NT2/D1 (cell line): ENCODE measurements around the gene CLINT1.

Experiments
- DNase-seq: peaks from one replicate; pipeline ENCODE4 v3.0.0-alpha.2; 2011; ENCODE audit warnings: low read depth, low spot score
- H3K27me3 ChIP-seq: 2 replicates; pipeline ENCODE4 v1.6.0; 2011; ENCODE audit warnings: mild to moderate bottlenecking; ENCODE audit not compliant: insufficient read length, insufficient read depth
- H3K36me3 ChIP-seq: 2 replicates; pipeline ENCODE4 v1.6.1; 2011; ENCODE audit warnings: mild to moderate bottlenecking, low read length, mixed read lengths; ENCODE audit not compliant: insufficient read depth, insufficient read length
- H3K4me1 ChIP-seq: 2 replicates; pipeline ENCODE4 v1.5.1; 2011; ENCODE audit not compliant: insufficient read depth, insufficient read length
- H3K4me3 ChIP-seq: 2 replicates; pipeline ENCODE4 v1.5.1; 2011; ENCODE audit warnings: low read depth; ENCODE audit not compliant: insufficient read length
- H3K9ac ChIP-seq: 2 replicates; pipeline ENCODE4 v1.6.0; 2011; ENCODE audit warnings: low read depth; ENCODE audit not compliant: insufficient read length
- H3K9me3 ChIP-seq: 2 replicates; pipeline ENCODE4 v1.5.1; 2011; ENCODE audit warnings: mild to moderate bottlenecking, low read length; ENCODE audit not compliant: insufficient read depth
- SUZ12 ChIP-seq: IDR thresholded peaks from 2 replicates; pipeline ENCODE4 v1.6.1; 2011; ENCODE audit not compliant: insufficient read length, insufficient read depth; ENCODE audit errors: extremely low read depth
- YY1 ChIP-seq: IDR thresholded peaks from 2 replicates; pipeline ENCODE4 v1.6.1; 2011; ENCODE audit not compliant: insufficient read length, insufficient read depth
- ZNF274 ChIP-seq: IDR thresholded peaks from 2 replicates; pipeline ENCODE4 v1.6.1; 2011; ENCODE audit warnings: mild to moderate bottlenecking, low read depth, low read length

Gene CLINT1

DNA sequence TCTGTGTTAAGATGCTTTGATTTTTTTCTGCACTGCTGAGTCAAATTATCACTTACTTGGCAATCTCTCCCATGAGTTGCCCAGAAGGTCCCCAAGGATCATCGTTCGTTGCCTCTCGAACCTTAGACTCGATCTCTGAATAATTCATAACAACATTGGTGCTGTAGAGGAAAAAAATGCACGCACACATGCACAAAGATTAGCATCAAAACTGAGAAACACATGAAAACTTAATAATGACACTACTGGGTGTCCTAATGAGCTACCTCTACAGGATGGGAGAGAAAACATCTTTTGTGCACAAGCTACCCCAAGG lies 41.6 kb downstream of the CLINT1 start:
- Histone ChIP-seq H3K4me3 (no peak overlapping the region), H3K36me3 (peaks cover 25% of the 10 kb centered on the region), H3K9ac (no peak overlapping the region), H3K9me3 (peaks cover 3% of the 10 kb centered on the region; the same call in 1 of the 2 replicates), H3K4me1 (no peaks in the 10 kb centered on the region), H3K27me3 (no peaks in the 10 kb centered on the region)
- no peak for DNase-seq
- TF ChIP-seq ZNF274 (no peak), YY1 (no peak), SUZ12 (no peak)

DNA sequence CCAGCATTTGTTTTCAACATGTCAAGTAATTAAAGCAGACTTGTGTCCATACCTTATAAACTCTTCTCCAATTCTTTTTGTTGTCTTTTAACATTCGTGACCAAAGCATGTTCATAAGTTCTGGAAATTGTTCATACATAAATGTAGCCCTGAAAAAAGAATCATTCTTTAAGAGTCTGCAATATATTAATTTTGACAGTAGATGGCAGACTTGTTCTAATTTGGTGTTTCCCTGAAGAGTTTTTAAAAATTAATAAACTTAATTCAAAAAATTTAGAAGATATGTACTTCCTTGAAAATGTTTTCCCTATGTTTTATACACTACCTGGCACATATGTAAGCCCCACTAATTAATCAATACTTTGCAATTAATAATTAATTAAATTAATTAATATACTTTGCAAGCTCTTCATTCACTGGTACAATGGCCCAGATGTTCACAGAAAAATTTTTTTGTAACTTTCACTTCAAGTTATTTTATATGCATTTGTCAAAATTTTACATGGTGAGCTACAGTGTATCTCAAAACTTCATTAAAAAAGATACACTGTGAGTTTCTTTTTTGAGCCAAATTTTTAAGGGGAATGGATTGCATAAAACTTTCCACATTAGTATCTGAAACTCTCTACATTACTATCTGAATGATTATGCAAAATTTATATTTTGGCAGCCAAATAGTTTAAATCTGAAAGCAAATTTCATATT lies 42.1 kb downstream of the CLINT1 start:
- no peak overlapping the region for H3K4me3 ChIP-seq
- H3K4me1 ChIP-seq, result no peaks in the 10 kb centered on the region
- TF ChIP-seq SUZ12 (no peak), YY1 (no peak), ZNF274 (no peak)
- H3K36me3 ChIP-seq, result peaks cover 30% of the 10 kb centered on the region
- no peak for DNase-seq
- H3K9ac ChIP-seq, result no peak overlapping the region
- H3K27me3 ChIP-seq, result no peaks in the 10 kb centered on the region
- peaks cover 3% of the 10 kb centered on the region; the same call in 1 of the 2 replicates for H3K9me3 ChIP-seq

DNA sequence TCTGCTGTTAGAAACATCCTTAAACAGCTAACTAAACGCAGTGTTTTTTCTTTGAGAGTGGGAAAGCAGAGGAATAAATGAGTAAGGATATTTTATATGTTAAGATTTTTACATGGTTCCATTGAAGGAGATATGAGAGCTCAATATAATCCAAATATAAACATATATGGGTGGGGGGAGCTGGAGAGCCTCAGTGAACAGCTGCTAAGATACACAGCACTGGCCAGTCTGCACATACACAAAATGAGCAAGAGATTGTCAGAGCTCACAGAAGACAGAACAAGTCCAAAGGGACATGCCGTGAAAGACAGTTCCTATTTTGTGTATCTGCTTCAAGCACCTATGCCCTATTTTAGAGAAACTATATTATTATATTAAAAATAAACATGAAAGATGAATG lies 46.9 kb downstream of the CLINT1 start:
- Histone ChIP-seq H3K4me1 (no peaks in the 10 kb centered on the region), H3K9me3 (no peaks in the 10 kb centered on the region), H3K27me3 (no peaks in the 10 kb centered on the region), H3K36me3 (peaks cover 57% of the 10 kb centered on the region), H3K9ac (no peak overlapping the region), H3K4me3 (no peak overlapping the region)
- DNase-seq, result no peak
- TF ChIP-seq YY1 (no peak), SUZ12 (no peak), ZNF274 (no peak)

DNA sequence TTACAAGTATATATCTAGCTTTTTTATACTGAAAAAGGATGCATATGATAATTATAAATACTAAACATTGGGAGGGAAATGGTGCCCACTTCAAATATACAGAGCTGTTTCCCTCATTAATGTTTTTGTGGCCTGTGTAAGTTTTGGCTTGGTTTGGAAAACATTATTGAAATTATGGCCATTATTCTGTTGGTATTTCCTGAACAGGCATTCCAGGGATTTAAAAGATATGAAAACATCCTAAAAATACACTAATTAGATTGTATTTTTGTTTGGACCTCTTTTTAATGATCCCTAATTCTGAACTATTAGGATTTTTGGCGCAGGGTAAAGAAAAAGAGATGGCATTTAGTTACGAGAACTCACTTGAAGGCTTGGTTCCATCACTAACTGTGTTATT lies 50.9 kb downstream of the CLINT1 start:
- TF ChIP-seq SUZ12 (no peak), ZNF274 (no peak), YY1 (no peak)
- H3K4me1 ChIP-seq, result no peaks in the 10 kb centered on the region
- DNase-seq, result no peak
- H3K27me3 ChIP-seq, result no peaks in the 10 kb centered on the region
- no peak overlapping the region for H3K9ac ChIP-seq
- H3K36me3 ChIP-seq, result peaks cover 67% of the 10 kb centered on the region
- H3K4me3 ChIP-seq, result no peak overlapping the region
- H3K9me3 ChIP-seq, result no peaks in the 10 kb centered on the region

DNA sequence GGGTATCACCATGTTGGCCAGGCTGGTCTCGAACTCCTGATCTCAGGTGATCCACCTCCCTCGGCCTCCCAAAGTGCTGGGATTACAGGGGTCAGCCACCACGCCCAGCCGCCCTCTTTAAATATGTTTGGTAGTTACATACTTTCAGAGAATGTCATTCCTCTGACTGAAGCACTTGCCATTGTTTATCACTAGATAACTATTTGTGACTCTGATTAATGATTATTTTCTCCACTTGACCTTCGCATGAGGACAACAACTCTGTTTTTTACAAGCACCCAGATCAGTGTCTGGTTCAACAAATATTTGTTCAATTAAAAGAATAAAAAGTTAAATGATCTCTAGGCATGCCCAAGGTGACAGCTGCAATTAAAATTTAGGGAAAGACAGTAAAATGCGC lies 56.2 kb downstream of the CLINT1 start:
- no peak overlapping the region for H3K9ac ChIP-seq
- H3K9me3 ChIP-seq, result no peaks in the 10 kb centered on the region
- TF ChIP-seq SUZ12, result no peak
- TF ChIP-seq YY1, result no peak
- TF ChIP-seq ZNF274, result no peak
- H3K36me3 ChIP-seq, result peaks cover 36% of the 10 kb centered on the region
- DNase-seq, result no peak
- no peaks in the 10 kb centered on the region for H3K27me3 ChIP-seq
- H3K4me1 ChIP-seq, result no peaks in the 10 kb centered on the region
- H3K4me3 ChIP-seq, result no peak overlapping the region

DNA sequence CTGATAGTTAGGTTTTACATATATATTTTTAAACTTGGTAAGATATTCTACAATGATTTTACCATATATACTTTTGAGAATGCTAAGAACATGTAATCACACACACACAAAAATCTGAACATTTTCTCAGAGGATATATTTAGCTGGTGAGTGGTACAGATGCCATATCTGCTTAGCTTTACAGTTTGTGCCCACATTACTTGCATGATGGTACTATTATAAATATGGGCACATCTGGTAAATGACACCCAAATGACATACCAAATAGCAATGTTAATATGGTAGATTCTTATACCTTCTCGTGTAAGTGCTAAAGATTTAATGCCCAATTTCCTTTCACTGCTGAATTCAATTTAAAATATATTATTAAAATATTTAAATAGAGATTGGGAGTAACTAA lies 58.8 kb downstream of the CLINT1 start:
- no peaks in the 10 kb centered on the region for H3K4me1 ChIP-seq
- DNase-seq, result no peak
- no peak overlapping the region for H3K4me3 ChIP-seq
- H3K9me3 ChIP-seq, result no peaks in the 10 kb centered on the region
- peaks cover 35% of the 10 kb centered on the region for H3K36me3 ChIP-seq
- TF ChIP-seq YY1 (no peak), SUZ12 (no peak), ZNF274 (no peak)
- H3K27me3 ChIP-seq, result no peaks in the 10 kb centered on the region
- no peak overlapping the region for H3K9ac ChIP-seq

DNA sequence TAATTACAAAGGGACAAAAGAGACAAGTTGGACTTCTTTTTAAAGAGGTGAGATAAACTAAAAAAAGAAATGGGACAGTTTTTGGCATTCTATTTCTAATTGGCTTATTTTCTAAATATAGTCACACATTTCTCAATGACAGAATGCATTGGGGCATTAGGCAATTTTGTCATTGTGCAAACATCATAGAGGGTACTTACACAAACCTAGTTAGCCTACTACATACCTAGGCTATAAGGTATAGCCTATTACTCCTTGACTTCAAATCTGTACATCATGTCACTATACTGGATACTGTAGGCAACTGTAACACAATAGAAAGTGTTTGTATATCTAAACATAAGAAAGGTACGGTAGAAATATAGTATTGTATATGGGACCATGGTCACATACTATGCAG lies 59.4 kb downstream of the CLINT1 start:
- H3K36me3 ChIP-seq, result peaks cover 33% of the 10 kb centered on the region
- no peaks in the 10 kb centered on the region for H3K27me3 ChIP-seq
- no peaks in the 10 kb centered on the region for H3K9me3 ChIP-seq
- no peak overlapping the region for H3K4me3 ChIP-seq
- no peaks in the 10 kb centered on the region for H3K4me1 ChIP-seq
- TF ChIP-seq ZNF274, result no peak
- no peak for TF ChIP-seq YY1
- TF ChIP-seq SUZ12, result no peak
- H3K9ac ChIP-seq, result no peak overlapping the region
- no peak for DNase-seq

DNA sequence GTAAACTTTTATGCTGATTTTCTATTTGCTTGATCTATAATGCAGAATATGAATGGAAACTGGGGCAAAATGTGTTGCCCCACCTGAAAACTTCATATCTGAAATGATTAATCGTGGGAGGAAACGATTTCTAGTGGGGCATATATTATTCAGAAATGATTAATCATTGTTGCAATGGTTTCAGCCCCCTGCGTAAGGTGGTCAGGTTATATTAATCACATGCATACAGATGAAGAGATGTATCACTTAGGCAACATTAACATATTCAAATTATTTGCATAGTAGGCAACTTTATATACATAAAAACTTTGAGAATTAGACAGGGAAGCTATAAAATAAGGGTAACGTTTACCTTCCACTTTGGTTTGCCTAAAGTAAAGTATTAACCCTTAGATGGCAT lies 65.6 kb downstream of the CLINT1 start:
- Histone ChIP-seq H3K9me3 (no peaks in the 10 kb centered on the region), H3K4me3 (no peak overlapping the region), H3K27me3 (no peaks in the 10 kb centered on the region), H3K36me3 (peaks cover 40% of the 10 kb centered on the region), H3K9ac (no peak overlapping the region), H3K4me1 (no peaks in the 10 kb centered on the region)
- DNase-seq, result no peak
- no peak for TF ChIP-seq SUZ12
- TF ChIP-seq YY1, result no peak
- no peak for TF ChIP-seq ZNF274
